ENCODE data around the gene SLC12A7. TPM values are rescaled to one million over a fixed set of nuclear protein-coding genes. Genes with fewer than 3 reads are reported as not detected.

SLC12A7 gene
- total RNA-seq, 4 donors from 2014 or later: 8.6 to 29.0 (median 21.5) TPM

GRCh38 chr5:1093361-1093760, 18.5 kb downstream of the SLC12A7 start:
- Histone ChIP-seq H3K27ac (no peak overlapping the region), H3K36me3 (peaks cover 36% of the 10 kb centered on the region), H3K4me3 (no peak overlapping the region), H3K9me3 (no peaks in the 10 kb centered on the region), H3K27me3 (no peaks in the 10 kb centered on the region), H3K4me1 (peaks cover 6% of the 10 kb centered on the region)
- DNase-seq (ENCODE audit: low spot score in 2 of 2): no peak
- WGBS: 72% methylated on average over 2 of the region's 26 CpGs
- no peak for TF ChIP-seq POLR2A (IDR thresholded peaks at IDR 0.05)
- TF ChIP-seq EP300 (IDR thresholded peaks at IDR 0.05): no peak
- TF ChIP-seq CTCF (IDR thresholded peaks at IDR 0.05): no peak
- TF ChIP-seq POLR2AphosphoS5 (IDR thresholded peaks at IDR 0.05): no peak

DNA sequence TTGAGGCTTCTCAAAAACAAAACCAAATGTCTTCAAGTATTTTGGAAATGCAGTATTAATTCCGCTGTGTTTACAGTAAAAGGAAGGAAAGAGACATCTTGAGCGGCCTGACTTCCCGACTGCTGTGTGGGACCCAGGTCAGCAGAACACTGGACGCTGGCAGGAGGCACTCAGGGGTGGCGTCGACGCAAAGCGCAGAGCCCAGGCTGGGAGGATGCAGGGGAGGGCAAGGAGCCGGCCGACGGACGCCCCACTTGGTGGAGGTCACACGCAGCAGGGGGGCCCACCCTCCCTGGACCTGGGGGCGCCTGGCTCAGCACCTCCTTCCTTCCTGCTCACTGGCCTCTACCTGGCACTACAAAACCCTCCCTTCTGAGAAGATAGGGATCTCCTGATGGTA, 19.7 kb downstream of the SLC12A7 start:
- no peak for DNase-seq (ENCODE audit: low spot score in 2 of 2)
- no peak overlapping the region for H3K4me3 ChIP-seq
- peaks cover 48% of the 10 kb centered on the region for H3K36me3 ChIP-seq
- TF ChIP-seq POLR2AphosphoS5 (IDR thresholded peaks at IDR 0.05): no peak
- no peak for TF ChIP-seq POLR2A (IDR thresholded peaks at IDR 0.05)
- no peak for TF ChIP-seq EP300 (IDR thresholded peaks at IDR 0.05)
- TF ChIP-seq CTCF (IDR thresholded peaks at IDR 0.05): no peak
- 82% methylated on average over 14 of the region's 14 CpGs for WGBS
- H3K27me3 ChIP-seq: no peaks in the 10 kb centered on the region
- H3K9me3 ChIP-seq: no peaks in the 10 kb centered on the region
- H3K4me1 ChIP-seq: peaks cover 6% of the 10 kb centered on the region
- H3K27ac ChIP-seq: no peak overlapping the region

DNA sequence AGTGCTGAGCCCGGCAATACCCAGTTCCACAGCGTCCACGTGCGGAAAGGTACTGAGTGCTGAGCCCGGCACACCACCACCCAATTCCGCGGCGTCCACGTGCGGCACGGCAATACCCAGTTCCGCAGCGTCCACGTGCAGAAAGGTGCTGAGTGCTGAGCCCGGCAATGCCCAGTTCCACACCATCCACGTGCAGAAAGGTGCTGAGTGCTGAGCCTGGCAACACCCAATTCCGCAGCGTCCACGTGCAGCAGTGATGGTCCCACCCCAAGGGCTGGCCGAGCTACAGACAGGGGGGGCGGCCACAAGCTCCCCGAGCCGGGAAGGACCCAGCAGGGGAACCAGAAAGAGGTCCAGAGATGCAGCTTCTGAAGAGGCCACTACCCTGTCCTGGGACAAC, 20.2 kb downstream of the SLC12A7 start:
- WGBS: 95% methylated on average over 11 of the region's 23 CpGs
- H3K27me3 ChIP-seq: no peaks in the 10 kb centered on the region
- no peak overlapping the region for H3K27ac ChIP-seq
- peaks cover 53% of the 10 kb centered on the region for H3K36me3 ChIP-seq
- H3K9me3 ChIP-seq: no peaks in the 10 kb centered on the region
- DNase-seq (ENCODE audit: low spot score in 2 of 2): no peak
- peaks cover 6% of the 10 kb centered on the region for H3K4me1 ChIP-seq
- TF ChIP-seq CTCF (IDR thresholded peaks at IDR 0.05): no peak
- TF ChIP-seq POLR2AphosphoS5 (IDR thresholded peaks at IDR 0.05): no peak
- TF ChIP-seq EP300 (IDR thresholded peaks at IDR 0.05): no peak
- TF ChIP-seq POLR2A (IDR thresholded peaks at IDR 0.05): no peak
- H3K4me3 ChIP-seq: no peak overlapping the region

GRCh38 chr5:1090538-1090937, 21.3 kb downstream of the SLC12A7 start:
- Histone ChIP-seq H3K36me3 (peaks cover 63% of the 10 kb centered on the region), H3K4me3 (no peak overlapping the region), H3K27me3 (no peaks in the 10 kb centered on the region), H3K9me3 (no peaks in the 10 kb centered on the region), H3K27ac (no peak overlapping the region), H3K4me1 (peaks cover 6% of the 10 kb centered on the region)
- TF ChIP-seq POLR2A (IDR thresholded peaks at IDR 0.05) (no peak), EP300 (IDR thresholded peaks at IDR 0.05) (no peak)
- no peak for DNase-seq (ENCODE audit: low spot score in 2 of 2)
- 52% methylated on average over 11 of the region's 16 CpGs for WGBS

- no peaks in the 10 kb centered on the region for H3K27me3 ChIP-seq
Observed at GRCh38 chr5:1089621-1090040, 22.2 kb downstream of the SLC12A7 start.

More at GRCh38 chr5:1089621-1090040, 22.2 kb downstream of the SLC12A7 start:
- TF ChIP-seq POLR2AphosphoS5 (IDR thresholded peaks at IDR 0.05) (no peak), POLR2A (IDR thresholded peaks at IDR 0.05) (no peak), CTCF (IDR thresholded peaks at IDR 0.05) (no peak), EP300 (IDR thresholded peaks at IDR 0.05) (no peak)
- H3K27ac ChIP-seq: no peak overlapping the region
- H3K36me3 ChIP-seq: peaks cover 72% of the 10 kb centered on the region
- DNase-seq (ENCODE audit: low spot score in 2 of 2): no peak
- no peaks in the 10 kb centered on the region for H3K9me3 ChIP-seq
- no peak overlapping the region for H3K4me3 ChIP-seq
- H3K4me1 ChIP-seq: peaks cover 6% of the 10 kb centered on the region
- 87% methylated on average over 13 of the region's 15 CpGs for WGBS

Measured in suprapubic skin (tissue), 4 donors.